AG04449 (cell line): ENCODE data around the gene ADPRS.
A peak's percentile ranks its signal among the peaks of the same experiment; 100 is the strongest.

Experiments
- CTCF ChIA-PET: fragments of 350-600 bp; formaldehyde crosslinking; extraction: SDS; loops from one replicate; lab custom pipeline; 2021; ENCODE audit warnings: antibody characterized with exemption; lab: Yijun Ruan, JAX
- POLR2A ChIA-PET: fragments of 400-600, 350-600 bp; formaldehyde crosslinking; extraction: SDS; loops from one replicate; lab custom pipeline; 2020; ENCODE audit warnings: antibody characterized with exemption, inconsistent platforms; lab: Yijun Ruan, JAX
- DNase-seq: peaks from one replicate; pipeline ENCODE4 v3.0.0-alpha.2; 2010; ENCODE audit warnings: low read depth, low spot score
- H3K4me3 ChIP-seq: 2 replicates; pipeline ENCODE4 v1.5.1; 2011; ENCODE audit warnings: low read depth, mild to moderate bottlenecking, control low read depth, low read length
- TF ChIP-seq, protein P1 (sequence below): IDR thresholded peaks from one replicate; pipeline ENCODE4 v1.5.1; 2011; ENCODE audit warnings: mild to moderate bottlenecking, moderate library complexity, low read length, control low read depth, inconsistent platforms; ENCODE audit not compliant: insufficient read depth; ENCODE audit errors: missing control alignments

The ADPRS gene

DNA sequence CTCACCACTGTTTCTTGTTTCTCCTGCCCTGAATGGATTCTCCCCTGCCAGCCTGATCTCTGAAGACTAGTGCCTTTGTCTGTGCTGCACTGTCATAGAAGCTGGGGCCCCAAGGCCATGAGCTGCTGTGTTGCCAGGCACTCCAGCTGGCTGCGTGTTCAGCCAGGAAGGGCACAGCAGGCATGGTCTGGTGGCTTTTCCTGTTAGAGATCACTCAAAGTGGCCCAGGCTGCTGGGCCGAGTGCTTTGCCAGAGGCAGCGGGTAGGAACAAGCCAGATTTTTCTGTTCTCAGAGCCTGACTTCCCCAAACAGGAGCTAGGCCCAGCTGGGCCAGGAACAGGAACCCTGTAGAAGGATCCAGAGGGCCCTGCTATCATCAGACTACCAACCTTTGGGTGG, 5.2 kb downstream of the ADPRS start:
- TF ChIP-seq, protein P1, sequence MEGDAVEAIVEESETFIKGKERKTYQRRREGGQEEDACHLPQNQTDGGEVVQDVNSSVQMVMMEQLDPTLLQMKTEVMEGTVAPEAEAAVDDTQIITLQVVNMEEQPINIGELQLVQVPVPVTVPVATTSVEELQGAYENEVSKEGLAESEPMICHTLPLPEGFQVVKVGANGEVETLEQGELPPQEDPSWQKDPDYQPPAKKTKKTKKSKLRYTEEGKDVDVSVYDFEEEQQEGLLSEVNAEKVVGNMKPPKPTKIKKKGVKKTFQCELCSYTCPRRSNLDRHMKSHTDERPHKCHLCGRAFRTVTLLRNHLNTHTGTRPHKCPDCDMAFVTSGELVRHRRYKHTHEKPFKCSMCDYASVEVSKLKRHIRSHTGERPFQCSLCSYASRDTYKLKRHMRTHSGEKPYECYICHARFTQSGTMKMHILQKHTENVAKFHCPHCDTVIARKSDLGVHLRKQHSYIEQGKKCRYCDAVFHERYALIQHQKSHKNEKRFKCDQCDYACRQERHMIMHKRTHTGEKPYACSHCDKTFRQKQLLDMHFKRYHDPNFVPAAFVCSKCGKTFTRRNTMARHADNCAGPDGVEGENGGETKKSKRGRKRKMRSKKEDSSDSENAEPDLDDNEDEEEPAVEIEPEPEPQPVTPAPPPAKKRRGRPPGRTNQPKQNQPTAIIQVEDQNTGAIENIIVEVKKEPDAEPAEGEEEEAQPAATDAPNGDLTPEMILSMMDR: no peak
- CTCF ChIA-PET: interaction anchor here (0.6 to 18.7 kb wide), 5 partner anchors 11 to 331 kb away, joined by 3 to 453 read pairs (median 40); no protein-coding TSS in a partner anchor
- DNase-seq: no peak
- POLR2A ChIA-PET: no interaction called here
- H3K4me3 ChIP-seq: no peak overlapping the region

DNA sequence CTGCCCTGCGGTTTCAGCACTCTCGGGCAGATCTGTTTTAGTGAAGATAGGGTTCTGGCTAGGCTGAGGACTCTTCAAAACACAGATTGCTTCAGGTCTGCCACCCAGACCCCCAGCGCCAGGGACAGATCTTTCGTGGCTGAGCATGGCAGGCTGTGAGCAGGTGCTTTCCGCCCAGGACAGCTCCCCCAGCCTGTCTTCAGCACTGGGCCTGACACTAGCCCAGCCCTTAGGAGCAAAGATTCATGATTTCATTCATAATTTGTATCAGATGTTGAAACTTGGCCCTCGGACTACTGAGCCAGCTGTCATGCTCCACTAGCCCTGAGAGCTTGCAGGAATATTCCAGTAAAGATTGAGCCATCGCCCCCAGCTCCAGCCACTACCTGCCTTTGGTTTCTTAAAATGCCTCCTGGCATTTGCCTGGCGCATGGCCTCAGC, 5.9 kb downstream of the ADPRS start:
- CTCF ChIA-PET: interaction anchor here (0.7 to 18.7 kb wide), 9 partner anchors 8 to 206 kb away, joined by 3 to 453 read pairs (median 7); no protein-coding TSS in a partner anchor

DNA sequence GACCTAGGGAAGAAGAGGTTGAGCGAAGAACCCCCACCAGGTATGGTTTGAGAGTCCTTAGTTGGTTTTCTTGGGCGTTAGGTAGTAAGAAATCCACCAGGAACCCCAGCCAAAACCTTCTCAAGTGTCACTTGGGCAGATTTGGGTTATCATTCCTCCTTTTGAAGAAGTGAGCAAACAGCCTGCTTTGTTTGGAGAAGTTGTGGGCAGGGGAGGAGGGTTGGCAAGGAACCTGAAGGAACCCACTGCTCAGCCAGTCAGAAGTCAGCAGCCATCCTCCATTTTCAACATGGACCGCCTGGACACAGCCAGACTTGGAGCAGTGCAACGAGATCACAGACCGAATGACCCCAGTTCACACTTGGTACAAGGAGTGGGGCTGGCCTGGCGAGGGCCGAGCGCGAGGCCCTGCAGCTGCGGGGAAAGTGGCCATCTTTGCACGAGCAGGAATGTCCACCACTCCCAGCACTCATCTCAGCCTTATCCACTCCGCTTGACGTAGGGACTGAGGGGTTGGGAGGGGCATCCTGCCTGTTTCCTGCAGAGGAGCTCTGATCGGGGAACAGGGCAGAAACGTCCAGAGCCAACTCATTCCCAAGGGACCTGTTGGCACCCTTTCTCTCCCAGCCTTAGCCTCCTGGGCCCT, 7.2 kb downstream of the ADPRS start:
- ChIA-PET CTCF (interaction anchor here (0.6 to 18.7 kb wide), 10 partner anchors 9 to 291 kb away, joined by 3 to 453 read pairs (median 8); partner anchors contain the start of gene TRAPPC3), POLR2A (no interaction called here)
- DNase-seq: no peak
- TF ChIP-seq, protein P1: no peak
- no peak overlapping the region for H3K4me3 ChIP-seq

More for the DNA sequence above, 5.9 kb downstream of the ADPRS start:
- TF ChIP-seq, protein P1: no peak
- H3K4me3 ChIP-seq: no peak overlapping the region
- DNase-seq: no peak
- POLR2A ChIA-PET: no interaction called here

DNA sequence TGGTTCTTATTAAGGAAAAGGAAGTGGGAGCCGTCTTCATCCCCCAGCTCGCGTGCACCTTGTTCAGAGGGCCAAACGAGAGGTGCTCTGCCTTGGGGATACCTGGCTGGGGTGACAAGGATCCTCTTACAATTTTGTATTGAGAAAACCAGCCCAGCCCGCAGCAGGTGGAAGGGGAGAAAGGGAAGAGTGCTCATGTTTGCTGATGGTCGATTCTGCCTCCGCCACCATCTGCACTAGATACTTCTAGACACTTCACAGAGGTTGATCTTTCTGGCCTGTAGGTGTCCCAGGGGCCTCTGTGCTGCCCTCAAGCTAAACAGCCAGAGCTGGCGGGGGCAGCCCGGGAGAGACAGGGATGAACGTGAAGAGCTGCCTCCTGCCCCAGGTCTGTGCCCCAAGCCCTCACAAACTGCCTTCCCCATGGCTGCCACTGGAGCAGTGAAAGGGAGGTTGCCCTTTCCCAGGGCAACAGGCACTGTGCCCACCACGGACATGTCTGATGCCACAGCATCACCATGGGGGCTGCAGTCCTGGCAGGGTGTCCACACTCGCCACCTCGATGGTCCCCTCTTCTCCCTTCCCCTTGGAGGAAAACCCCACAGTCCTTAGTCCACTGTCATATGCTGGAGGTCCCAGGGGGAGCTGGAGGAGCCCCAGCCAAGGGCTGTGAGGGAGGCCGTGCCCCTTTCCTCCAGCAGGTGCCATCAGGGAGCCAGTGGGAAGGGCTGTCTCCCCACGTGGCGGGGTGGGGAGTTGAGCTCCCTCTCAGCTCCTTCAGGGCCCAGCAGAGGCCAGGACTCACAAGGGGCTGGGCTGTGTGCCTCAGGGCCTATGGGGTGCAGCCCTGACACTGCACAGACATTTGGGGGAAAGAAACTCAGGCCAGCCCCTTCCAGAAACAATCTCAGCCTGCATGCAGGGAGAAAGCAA, 8.1 kb downstream of the ADPRS start:
- ChIA-PET POLR2A (interaction anchor here (0.6 kb wide), 1 partner anchor 102 kb away, joined by 3 read pairs; no protein-coding TSS in a partner anchor), CTCF (interaction anchor here (0.6 to 18.7 kb wide), 14 partner anchors 9 to 292 kb away, joined by 3 to 453 read pairs (median 4); partner anchors contain the start of gene TRAPPC3)
- DNase-seq: no peak
- no peak overlapping the region for H3K4me3 ChIP-seq
- TF ChIP-seq, protein P1: peak; percentile 52

DNA sequence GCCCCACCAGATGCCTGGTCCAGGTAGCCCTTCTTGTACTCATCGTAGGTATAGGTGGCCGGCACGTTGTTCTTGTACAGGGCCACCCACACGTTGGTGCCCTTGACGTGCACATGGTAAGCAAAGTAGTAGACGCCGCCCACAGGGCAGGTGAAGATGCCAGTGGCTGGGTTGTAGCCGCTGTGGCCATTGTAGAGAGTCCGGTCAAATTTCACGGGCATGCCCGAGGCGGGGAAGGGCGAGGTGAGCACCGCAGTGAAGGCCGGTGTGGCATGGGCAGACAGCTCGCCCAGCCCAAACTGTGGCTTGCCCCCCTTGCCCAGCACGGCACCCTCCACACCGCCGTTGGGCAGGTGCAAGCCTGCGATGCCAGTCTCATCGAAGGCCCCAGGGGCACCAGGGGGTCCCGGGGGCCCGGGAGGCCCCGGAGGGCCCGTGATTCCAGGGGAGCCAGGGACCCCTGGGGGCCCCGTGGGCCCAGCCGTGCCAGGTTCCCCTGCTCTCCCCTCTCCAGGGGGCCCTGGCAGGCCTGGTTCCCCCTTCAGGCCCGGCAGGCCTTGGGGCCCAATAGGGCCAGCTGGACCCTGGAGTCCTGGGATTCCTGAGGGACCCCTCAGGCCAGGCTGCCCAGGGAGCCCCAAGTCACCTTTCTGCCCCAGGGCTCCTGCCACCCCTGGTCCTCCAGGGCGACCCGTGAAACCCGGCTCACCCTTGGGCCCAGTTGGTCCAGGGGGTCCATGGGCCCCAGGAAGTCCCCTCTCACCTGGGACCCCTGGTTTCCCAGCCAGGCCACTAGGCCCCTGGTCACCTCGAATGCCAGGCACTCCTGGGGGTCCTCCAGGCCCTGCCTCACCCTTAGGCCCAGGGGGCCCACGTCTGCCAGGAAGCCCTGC, 9.2 kb downstream of the ADPRS start:
- POLR2A ChIA-PET: interaction anchor here (0.6 kb wide), 1 partner anchor 100 kb away, joined by 3 read pairs; no protein-coding TSS in a partner anchor
- CTCF ChIA-PET: interaction anchor here (0.6 to 18.7 kb wide), 16 partner anchors 9 to 322 kb away, joined by 3 to 453 read pairs (median 5); partner anchors contain the start of gene TRAPPC3
- no peak overlapping the region for H3K4me3 ChIP-seq
- TF ChIP-seq, protein P1: no peak
- no peak for DNase-seq
